Ammon's horn (tissue), 1 donor: Measurements from ENCODE around the gene RAB31.

Experiments
- DNase-seq: peaks from one replicate; pipeline ENCODE4 v3.0.0-alpha.2; 2016; ENCODE audit warnings: low spot score

Gene RAB31

GRCh38 chr18:9694174-9694573 lies 13.9 kb upstream of the RAB31 start:
- no peak for DNase-seq

GRCh38 chr18:9694952-9695495 lies 13.1 kb upstream of the RAB31 start:
- no peak for DNase-seq

GRCh38 chr18:9695605-9696004 lies 12.5 kb upstream of the RAB31 start:
- no peak for DNase-seq

- no peak for DNase-seq
Observed at GRCh38 chr18:9696112-9696511, 12.0 kb upstream of the RAB31 start.

- no peak for DNase-seq
Observed at GRCh38 chr18:9696701-9697100, 11.4 kb upstream of the RAB31 start.

- DNase-seq: no peak
Observed at GRCh38 chr18:9697121-9697520, 11.0 kb upstream of the RAB31 start.

GRCh38 chr18:9698497-9698896 lies 9.6 kb upstream of the RAB31 start:
- no peak for DNase-seq

- no peak for DNase-seq
Observed at GRCh38 chr18:9700261-9700796, 7.8 kb upstream of the RAB31 start.

- DNase-seq: no peak
Observed at GRCh38 chr18:9701609-9702349, 6.3 kb upstream of the RAB31 start.

GRCh38 chr18:9704233-9705118 lies 3.6 kb upstream of the RAB31 start:
- no peak for DNase-seq

GRCh38 chr18:9705183-9705829 lies 2.8 kb upstream of the RAB31 start:
- no peak for DNase-seq

- DNase-seq: no peak
Observed at GRCh38 chr18:9706081-9706935, 1.8 kb upstream of the RAB31 start.

- no peak for DNase-seq
Observed at GRCh38 chr18:9707381-9708056, 582 bp upstream of the RAB31 start.

GRCh38 chr18:9708434-9709303 lies 568 bp downstream of the RAB31 start:
- DNase-seq: no peak

GRCh38 chr18:9709304-9709877 lies 1.3 kb downstream of the RAB31 start:
- no peak for DNase-seq

GRCh38 chr18:9710037-9710436 lies 1.9 kb downstream of the RAB31 start:
- no peak for DNase-seq

- DNase-seq: no peak
Observed at GRCh38 chr18:9711361-9712129, 3.4 kb downstream of the RAB31 start.

GRCh38 chr18:9712130-9712577 lies 4.1 kb downstream of the RAB31 start:
- no peak for DNase-seq
